H9 (cell line): ENCODE data around the gene FOXJ3. TPM values are rescaled to one million over a fixed set of nuclear protein-coding genes. Genes with fewer than 3 reads are reported as not detected.

Experiments used
- DNase-seq: peaks from one replicate; pipeline ENCODE4 v3.0.0-alpha.2; 2017
- H2AFZ ChIP-seq: one replicate; pipeline ENCODE4 v1.6.1; 2013; ENCODE audit warnings: mild to moderate bottlenecking, low read length, control low read depth, moderate library complexity
- H2AK5ac ChIP-seq: 2 replicates; pipeline ENCODE4 v1.6.1; 2013; ENCODE audit warnings: low read length, control low read depth, mixed read lengths; ENCODE audit not compliant: insufficient read length
- H2BK120ac ChIP-seq: one replicate; pipeline ENCODE4 v1.6.1; 2013; ENCODE audit warnings: low read depth, mild to moderate bottlenecking, low read length, control low read depth, inconsistent platforms; ENCODE audit not compliant: poor library complexity, severe bottlenecking
- H2BK12ac ChIP-seq: 2 replicates; pipeline ENCODE4 v1.6.1; 2013; ENCODE audit warnings: low read length, control low read depth, mixed read lengths, low read depth; ENCODE audit not compliant: insufficient read length
- H2BK15ac ChIP-seq: 2 replicates; pipeline ENCODE4 v1.6.1; 2013; ENCODE audit warnings: low read depth, low read length, control low read depth
- H2BK20ac ChIP-seq: one replicate; pipeline ENCODE4 v1.6.1; 2013; ENCODE audit warnings: low read depth, mild to moderate bottlenecking, low read length, control low read depth, inconsistent platforms; ENCODE audit not compliant: poor library complexity, severe bottlenecking
- H2BK5ac ChIP-seq: 2 replicates; pipeline ENCODE4 v1.6.1; 2013; ENCODE audit warnings: low read length, control low read depth, mixed read lengths; ENCODE audit not compliant: insufficient read length
- H3K14ac ChIP-seq: 2 replicates; pipeline ENCODE4 v1.6.1; 2013; ENCODE audit warnings: low read length, control low read depth; ENCODE audit not compliant: insufficient read depth
- H3K18ac ChIP-seq: 2 replicates; pipeline ENCODE4 v1.6.1; 2013; ENCODE audit warnings: low read depth, mild to moderate bottlenecking, mixed read lengths, low read length, control low read depth; ENCODE audit not compliant: insufficient read length
- H3K23ac ChIP-seq: 2 replicates; pipeline ENCODE4 v1.6.1; 2013; ENCODE audit warnings: low read length, control low read depth, mixed read lengths, low read depth; ENCODE audit not compliant: insufficient read length
- H3K23me2 ChIP-seq: 2 replicates; pipeline ENCODE4 v1.6.1; 2013; ENCODE audit warnings: low read depth, mild to moderate bottlenecking, mixed read lengths, low read length, control low read depth; ENCODE audit not compliant: insufficient read length, poor library complexity, severe bottlenecking
- H3K27ac ChIP-seq: 2 replicates; pipeline ENCODE4 v1.5.1; 2013; ENCODE audit warnings: low read length, control low read depth, mixed read lengths, low read depth; ENCODE audit not compliant: insufficient read length
- H3K27me3 ChIP-seq: 2 replicates; pipeline ENCODE4 v1.6.1; 2013; ENCODE audit warnings: low read length, control low read depth, inconsistent platforms; ENCODE audit not compliant: insufficient read depth
- H3K4ac ChIP-seq: 2 replicates; pipeline ENCODE4 v1.6.1; 2013; ENCODE audit warnings: low read depth, mild to moderate bottlenecking, control low read depth, inconsistent platforms, low read length, moderate library complexity
- H3K4me1 ChIP-seq: 2 replicates; pipeline ENCODE4 v1.6.1; 2013; ENCODE audit warnings: low read length, control low read depth, inconsistent platforms; ENCODE audit not compliant: insufficient read depth
- H3K4me2 ChIP-seq: 2 replicates; pipeline ENCODE4 v1.6.1; 2013; ENCODE audit warnings: low read length, control low read depth, mixed read lengths; ENCODE audit not compliant: insufficient read length, insufficient read depth
- H3K56ac ChIP-seq: 2 replicates; pipeline ENCODE4 v1.6.1; 2013; ENCODE audit warnings: low read depth, mild to moderate bottlenecking, mixed read lengths, low read length, control low read depth; ENCODE audit not compliant: insufficient read length
- H3K79me1 ChIP-seq: 2 replicates; pipeline ENCODE4 v1.6.1; 2013; ENCODE audit warnings: low read depth, mild to moderate bottlenecking, moderate library complexity, low read length, control low read depth, inconsistent platforms; ENCODE audit not compliant: insufficient read depth, poor library complexity, severe bottlenecking
- H3K79me2 ChIP-seq: 2 replicates; pipeline ENCODE4 v1.6.1; 2013; ENCODE audit warnings: low read length, control low read depth, inconsistent platforms; ENCODE audit not compliant: insufficient read depth
- H3K9ac ChIP-seq: 2 replicates; pipeline ENCODE4 v1.6.1; 2013; ENCODE audit warnings: low read length, control low read depth, mixed read lengths; ENCODE audit not compliant: insufficient read length; ENCODE audit errors: extremely low read depth
- H3K9me3 ChIP-seq: one replicate; pipeline ENCODE4 v1.6.1; 2013; ENCODE audit warnings: low read depth, low read length, inconsistent platforms; ENCODE audit not compliant: control insufficient read depth
- H3T11ph ChIP-seq: one replicate; pipeline ENCODE4 v1.6.1; 2013; ENCODE audit warnings: mild to moderate bottlenecking, low read length, control low read depth, inconsistent platforms
- H4K20me1 ChIP-seq: one replicate; pipeline ENCODE4 v1.6.1; 2013; ENCODE audit not compliant: control insufficient read depth, insufficient read length, insufficient read depth
- H4K5ac ChIP-seq: 2 replicates; pipeline ENCODE4 v1.6.1; 2013; ENCODE audit warnings: low read depth, mild to moderate bottlenecking, mixed read lengths, low read length, control low read depth; ENCODE audit not compliant: insufficient read length
- H4K8ac ChIP-seq: replicated peaks from 2 replicates; pipeline ENCODE4 v1.6.1; 2013; ENCODE audit warnings: low read length, control low read depth, mixed read lengths, low read depth; ENCODE audit not compliant: insufficient read length
- H4K91ac ChIP-seq: 2 replicates; pipeline ENCODE4 v1.6.1; 2013; ENCODE audit warnings: low read depth, mild to moderate bottlenecking, moderate library complexity, mixed read lengths, low read length, control low read depth; ENCODE audit not compliant: insufficient read length
- H3K27ac Mint-ChIP-seq, 3 experiments: 2 replicates in 2 of 3; 3 replicates in 1 of 3; pipeline ENCODE4 v1.8.0; 2020 to 2021; ENCODE audit warnings: mixed read lengths in 3 of 3, mild to moderate bottlenecking in 1 of 3, moderate library complexity in 1 of 3
- H3K27me3 Mint-ChIP-seq: 2 replicates; pipeline ENCODE4 v1.8.0; 2021; ENCODE audit warnings: low read depth, mild to moderate bottlenecking, moderate library complexity, mixed read lengths
- H3K36me3 Mint-ChIP-seq, 3 experiments: 2 replicates in 2 of 3; 3 replicates in 1 of 3; pipeline ENCODE4 v1.8.0; 2020 to 2021; ENCODE audit warnings: low read depth in 3 of 3, mixed read lengths in 3 of 3; ENCODE audit not compliant: insufficient read depth in 1 of 3
- H3K4me1 Mint-ChIP-seq, 2 experiments: 2 replicates each; pipeline ENCODE4 v1.8.0; 2020; ENCODE audit warnings: mixed read lengths in 2 of 2
- H3K4me3 Mint-ChIP-seq, 2 experiments: 2 replicates in 1 of 2; 3 replicates in 1 of 2; pipeline ENCODE4 v1.8.0; 2020 to 2021; ENCODE audit warnings: mild to moderate bottlenecking in 2 of 2, mixed read lengths in 2 of 2, moderate library complexity in 1 of 2
- H3K9me3 Mint-ChIP-seq, 2 experiments: 2 replicates in 1 of 2; 3 replicates in 1 of 2; pipeline ENCODE4 v1.8.0; 2020; ENCODE audit warnings: mild to moderate bottlenecking in 2 of 2, mixed read lengths in 2 of 2, moderate library complexity in 1 of 2
- CTCF ChIP-seq: fragments of 200-600 bp; sonication (generic); conservative IDR thresholded peaks from 3 replicates; pipeline ENCODE4 v1.8.0; 2021; ENCODE audit warnings: antibody characterized with exemption, mild to moderate bottlenecking
- WGBS: extraction: QIAGEN DNeasy Blood & Tissue Kit; methylation state at CpG from one replicate; pipeline ENCODE4 v1.1.7; 2013; ENCODE audit warnings: missing lambda C conversion rate, low lambda C conversion rate, mixed read lengths; ENCODE audit not compliant: insufficient read length; ENCODE audit errors: extremely low coverage; 5-methylcytosine and 5-hydroxymethylcytosine counted together
- total RNA-seq: library from RNA; stranded (reverse); gene quantifications from 2 replicates; pipeline ENCODE4 v1.2.1, GENCODE V29; 2021

Gene FOXJ3
- total RNA-seq, 1 experiment from 2014 or later, result 49.9 TPM

- H4K5ac ChIP-seq, result no peak overlapping the region
- no peak overlapping the region for H3K9ac ChIP-seq
- H3K4me1 ChIP-seq, result no peaks in the 10 kb centered on the region
- no peak overlapping the region for H3K4ac ChIP-seq
- Mint-ChIP-seq H3K36me3 (peaks cover 5 to 28% (median 18%) of the 10 kb centered on the region in 3 experiments; a peak in 6 of 7 replicates), H3K4me3 (no peak overlapping the region), H3K27ac (no peak overlapping the region), H3K27me3 (no peaks in the 10 kb centered on the region), H3K4me1 (no peaks in the 10 kb centered on the region), H3K9me3 (no peaks in the 10 kb centered on the region)
- H3T11ph ChIP-seq, result no peak overlapping the region
- H3K79me2 ChIP-seq, result no peaks in the 10 kb centered on the region
- H4K8ac ChIP-seq, result no peak overlapping the region
- H2BK120ac ChIP-seq, result no peak overlapping the region
- no peak overlapping the region for H2BK12ac ChIP-seq
- H3K27ac ChIP-seq, result no peak overlapping the region
- H3K14ac ChIP-seq, result no peak overlapping the region
- H3K18ac ChIP-seq, result no peak overlapping the region
- H2AK5ac ChIP-seq, result no peak overlapping the region
- H2BK15ac ChIP-seq, result no peak overlapping the region
- no peak overlapping the region for H2AFZ ChIP-seq
- no peak for DNase-seq
- H4K91ac ChIP-seq, result no peak overlapping the region
- no peaks in the 10 kb centered on the region for H3K27me3 ChIP-seq
- H4K20me1 ChIP-seq, result no peaks in the 10 kb centered on the region
- H3K4me2 ChIP-seq, result no peak overlapping the region
- no peaks in the 10 kb centered on the region for H3K9me3 ChIP-seq
- no peak for TF ChIP-seq CTCF
- H2BK20ac ChIP-seq, result no peak overlapping the region
- no peak overlapping the region for H3K23ac ChIP-seq
- no peaks in the 10 kb centered on the region for H3K23me2 ChIP-seq
- H3K56ac ChIP-seq, result no peak overlapping the region
- no peaks in the 10 kb centered on the region for H3K79me1 ChIP-seq
- H2BK5ac ChIP-seq, result no peak overlapping the region
- no CpG with 5 or more reads among the region's 5 CpGs for WGBS
These were observed 136.8 kb downstream of the FOXJ3 start for GRCh38 chr1:42198251-42198650.
